Sigmoid colon (tissue), 4 donors: ENCODE results near the gene ECHS1.

ENCODE experiments used
- CTCF ChIP-seq, 4 experiments: fragments of 450-650 bp in 3 of 4; fragments of 200-600 bp in 1 of 4; IDR thresholded peaks; one replicate each; pipeline ENCODE4 v1.5.1; 2016 to 2019; ENCODE audit warnings: antibody characterized with exemption in 4 of 4, mild to moderate bottlenecking in 3 of 4, moderate library complexity in 2 of 4
- EP300 ChIP-seq, 4 donors: sonication (generic); formaldehyde crosslinking; IDR thresholded peaks; one replicate each; pipeline ENCODE4 v1.6.1; 2017; ENCODE audit warnings: antibody characterized with exemption in 4 of 4
- POLR2A ChIP-seq, 2 donors: fragments of 450-650 bp; IDR thresholded peaks; one replicate each; pipeline ENCODE4 v1.6.1; 2016; ENCODE audit warnings: antibody characterized with exemption in 2 of 2, mild to moderate bottlenecking in 2 of 2, moderate library complexity in 2 of 2
- POLR2AphosphoS5 ChIP-seq, 4 donors: sonication (generic); formaldehyde crosslinking; IDR thresholded peaks; one replicate each; pipeline ENCODE4 v1.6.1; 2017; ENCODE audit warnings: antibody characterized with exemption in 4 of 4

- TF ChIP-seq CTCF (IDR thresholded peaks at IDR 0.05) (no peak), POLR2A (IDR thresholded peaks at IDR 0.05) (no peak), POLR2AphosphoS5 (IDR thresholded peaks at IDR 0.05) (no peak), EP300 (IDR thresholded peaks at IDR 0.05) (no peak)
Observed at GRCh38 chr10:133316732-133317131, 56.4 kb downstream of the ECHS1 start.
